Glomerular visceral epithelial cell (primary cell): ENCODE data around the gene SECISBP2.
A peak's percentile ranks its signal among the peaks of the same experiment; 100 is the strongest.
"Not testable (repeated sequence)": the region's sequence is repeated elsewhere in the genome, so short reads cannot be mapped to it uniquely, and the experiment has no call there.

Experiments
- DNase-seq: peaks from one replicate; pipeline ENCODE4 v3.0.0-alpha.2; 2016; ENCODE audit errors: extremely low spot score

SECISBP2 gene

GRCh38 chr9:89318123-89319014 is at the start of gene SECISBP2:
SECISBP2 (plus strand) TSS chr9:89318500; CDS start chr9:89318577, 77 bp downstream.
- DNase-seq: peak; percentile 97

- no peak for DNase-seq
These were observed 44.6 kb upstream of the SECISBP2 start for GRCh38 chr9:89273528-89274279.

GRCh38 chr9:89274838-89275237 is 43.5 kb upstream of the SECISBP2 start:
- DNase-seq: peak; percentile 89

DNA sequence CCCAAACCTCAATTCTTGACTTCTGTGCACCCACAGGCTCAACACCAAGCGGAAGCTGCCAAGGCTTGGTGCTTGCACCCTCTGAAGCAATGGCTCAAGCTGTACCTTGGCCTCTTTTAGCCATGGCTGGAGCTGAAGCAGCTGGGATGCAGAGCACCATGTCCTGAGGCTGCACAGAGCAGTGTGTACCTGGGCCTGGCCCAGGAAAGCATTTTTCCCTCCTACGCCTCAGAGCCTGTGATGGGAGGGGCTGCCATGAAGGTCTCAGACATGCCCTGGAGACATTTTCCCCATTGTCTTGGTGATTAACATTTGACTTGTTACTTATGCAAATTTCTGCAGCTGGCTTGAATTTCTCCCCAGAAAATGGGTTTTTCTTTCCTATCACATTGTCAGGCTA is 42.3 kb upstream of the SECISBP2 start:
- DNase-seq: not testable (repeated sequence)

- DNase-seq: no peak
These were observed 41.3 kb upstream of the SECISBP2 start for GRCh38 chr9:89277043-89277442.

DNA sequence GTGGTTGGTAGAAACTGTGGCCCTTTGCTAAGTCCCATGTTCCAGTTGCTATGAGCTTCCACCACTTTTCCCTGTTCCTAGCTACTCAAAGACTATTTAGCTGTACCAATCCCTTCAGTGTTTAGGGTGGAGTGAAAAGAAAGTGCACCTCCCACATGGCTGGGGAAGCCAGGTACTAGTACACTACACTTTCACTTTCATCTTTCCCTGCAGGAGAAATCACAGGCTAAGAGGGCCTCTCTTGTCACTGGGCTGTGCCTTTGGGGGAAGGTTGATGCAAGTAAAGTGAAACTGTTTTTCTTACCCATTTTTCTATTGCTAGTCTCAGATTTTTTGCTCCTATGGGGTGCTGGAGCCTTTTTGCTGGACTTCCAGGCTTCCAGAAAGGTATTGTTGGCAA is 40.8 kb upstream of the SECISBP2 start:
- peak; percentile 51 for DNase-seq

GRCh38 chr9:89278551-89278950 is 39.7 kb upstream of the SECISBP2 start:
- DNase-seq: peak; percentile 17

- peak; percentile 59 for DNase-seq
These were observed 39.1 kb upstream of the SECISBP2 start for GRCh38 chr9:89278997-89279739.

- DNase-seq: no peak
These were observed 37.2 kb upstream of the SECISBP2 start for GRCh38 chr9:89281106-89281505.

DNA sequence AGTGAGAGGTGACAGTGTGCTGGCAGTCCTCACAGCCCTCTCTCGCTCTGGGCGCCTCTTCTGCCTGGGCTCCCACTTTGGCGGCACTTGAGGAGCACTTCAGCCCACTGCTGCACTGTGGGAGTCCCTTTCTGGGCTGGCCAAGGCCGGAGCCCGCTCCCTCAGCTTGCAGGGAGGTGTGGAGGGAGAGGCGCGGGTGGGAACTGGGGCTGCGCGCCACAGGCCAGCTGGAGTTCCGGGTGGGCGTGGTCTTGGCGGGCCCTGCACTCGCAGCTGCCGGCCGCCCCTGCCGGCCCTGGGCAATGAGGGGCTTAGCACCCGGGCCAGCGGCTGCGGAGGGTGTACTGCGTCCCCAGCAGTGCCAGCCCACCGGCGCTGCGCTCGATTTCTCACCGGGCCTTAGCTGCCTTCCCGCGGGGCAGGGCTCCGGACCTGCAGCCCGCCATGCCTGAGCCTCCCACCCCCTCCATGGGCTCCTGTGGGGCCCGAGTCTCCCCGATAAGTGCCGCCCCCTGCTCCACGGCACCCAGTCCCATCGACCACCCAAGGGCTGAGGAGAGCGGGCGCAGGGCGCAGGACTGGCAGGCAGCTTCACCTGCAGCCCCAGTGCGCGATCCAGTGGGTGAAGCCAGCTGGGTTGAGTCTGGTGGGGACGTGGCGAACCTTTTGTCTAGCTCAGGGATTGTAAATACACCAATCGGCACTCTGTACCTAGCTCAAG is 35.9 kb upstream of the SECISBP2 start:
- DNase-seq: not testable (repeated sequence)

GRCh38 chr9:89284076-89284475 is 34.2 kb upstream of the SECISBP2 start:
- DNase-seq: no peak

GRCh38 chr9:89291741-89292140 is 26.6 kb upstream of the SECISBP2 start:
- no peak for DNase-seq

DNA sequence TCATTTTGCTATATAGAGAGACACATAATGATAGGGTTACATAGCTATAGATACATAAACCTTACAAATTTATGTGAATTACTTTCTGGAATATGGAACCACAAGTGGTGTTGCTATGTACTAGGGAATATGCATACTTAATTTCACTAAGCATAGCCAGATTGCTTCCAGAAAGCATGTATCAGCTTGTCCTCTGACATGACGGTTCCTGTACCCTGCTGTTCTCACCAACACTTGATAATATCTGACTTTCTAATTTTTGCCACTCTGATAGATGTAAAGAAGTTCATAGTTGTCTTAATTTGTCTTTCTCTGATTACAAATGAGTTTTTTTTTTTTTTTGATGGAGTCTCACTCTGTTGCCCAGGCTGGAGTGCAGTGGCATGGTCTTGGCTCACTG is 25.3 kb upstream of the SECISBP2 start:
- DNase-seq: no peak

- no peak for DNase-seq
These were observed 22.9 kb upstream of the SECISBP2 start for GRCh38 chr9:89295400-89295799.

GRCh38 chr9:89301996-89302395 is 16.3 kb upstream of the SECISBP2 start:
- not testable (repeated sequence) for DNase-seq

DNA sequence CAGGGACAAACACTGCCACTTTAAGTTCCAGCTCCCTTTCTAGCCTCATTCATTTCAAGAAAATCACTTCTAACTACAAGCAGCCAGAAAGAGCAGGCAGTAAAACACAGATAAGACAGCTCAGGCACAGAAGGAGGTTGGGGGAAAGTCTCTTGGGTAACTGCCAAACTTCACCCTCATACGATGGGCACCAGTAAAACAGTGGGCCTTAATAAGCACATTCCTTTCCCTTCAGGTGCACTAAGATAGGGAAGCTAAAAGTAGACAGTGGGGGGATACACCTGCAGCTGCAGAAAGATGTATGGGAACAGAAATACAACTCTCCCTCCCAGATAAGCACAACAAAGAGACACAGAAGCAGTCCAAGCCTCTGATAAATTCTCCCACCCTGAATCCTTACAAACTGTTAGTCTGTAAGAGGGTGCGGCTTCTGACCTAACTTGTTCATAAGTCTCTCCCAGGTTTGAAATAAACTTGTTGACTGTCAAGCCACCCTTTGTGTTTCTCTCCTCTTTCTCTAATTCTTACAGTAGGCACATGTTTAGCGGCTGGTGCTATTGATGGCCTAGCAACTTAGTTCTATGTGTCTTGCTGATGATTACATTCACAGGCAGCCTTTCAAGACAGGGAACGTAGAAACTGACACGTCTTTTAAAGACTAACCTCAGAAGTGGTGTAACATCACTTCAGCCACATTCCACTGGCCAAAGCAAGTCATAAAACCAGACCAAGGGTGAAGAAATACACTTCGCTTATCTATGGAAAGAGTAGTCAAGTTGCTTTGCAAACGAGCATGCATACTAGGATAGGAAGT is 14.1 kb upstream of the SECISBP2 start:
- no peak for DNase-seq

- no peak for DNase-seq
These were observed 13.5 kb upstream of the SECISBP2 start for GRCh38 chr9:89304834-89305188.

GRCh38 chr9:89305868-89306267 is 12.4 kb upstream of the SECISBP2 start:
- DNase-seq: no peak

DNA sequence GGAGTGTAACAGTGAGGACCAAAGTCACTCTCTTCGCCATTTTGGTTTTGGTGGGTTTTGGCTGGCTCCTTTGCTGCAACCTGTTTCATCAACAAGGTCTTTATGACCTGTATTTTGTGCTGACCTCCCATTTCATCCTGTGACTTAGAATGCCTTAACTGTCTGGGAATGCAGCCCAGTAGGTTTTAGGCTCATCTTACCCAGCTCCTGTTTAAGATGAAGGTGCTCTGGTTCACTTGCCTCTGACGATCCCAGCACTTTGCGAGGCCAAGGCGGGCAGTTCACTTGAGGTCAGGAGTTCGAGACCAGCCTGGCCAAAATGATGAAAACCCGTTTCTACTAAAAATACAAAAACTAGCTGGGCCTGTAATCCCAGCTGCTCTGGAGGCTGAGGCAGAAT is 9.1 kb upstream of the SECISBP2 start:
- DNase-seq: no peak

- no peak for DNase-seq
These were observed 8.5 kb upstream of the SECISBP2 start for GRCh38 chr9:89309608-89310474.
